HepG2 (cell line): ENCODE measurements around the gene SLC25A19. TPM values are rescaled to one million over a fixed set of nuclear protein-coding genes. Genes with fewer than 3 reads are reported as not detected.
A peak's percentile ranks its signal among the peaks of the same experiment; 100 is the strongest.

Experiments used
- ADNP ChIP-seq: sonication (generic); formaldehyde crosslinking; IDR thresholded peaks from 2 replicates; pipeline ENCODE4 v1.4.0; 2020; ENCODE audit warnings: missing genetic modification reagents
- DNMT1 ChIP-seq: sonication (generic); formaldehyde crosslinking; IDR thresholded peaks from 2 replicates; pipeline ENCODE4 v1.5.1; 2020; ENCODE audit warnings: mild to moderate bottlenecking, missing genetic modification reagents
- MAF1 ChIP-seq: sonication (generic); formaldehyde crosslinking; IDR thresholded peaks from 2 replicates; pipeline ENCODE4 v1.5.0; 2020; ENCODE audit warnings: missing genetic modification reagents, borderline replicate concordance
- NKX3-1 ChIP-seq: sonication (generic); formaldehyde crosslinking; IDR thresholded peaks from 2 replicates; pipeline ENCODE4 v1.5.0; 2020; ENCODE audit warnings: missing genetic modification reagents
- NONO ChIP-seq, 2 experiments: fragments of 450-650 bp in 1 of 2; sonication (generic) in 1 of 2; formaldehyde crosslinking in 1 of 2; IDR thresholded peaks in 1 of 2; conservative IDR thresholded peaks in 1 of 2; 2 replicates each; pipeline versions ENCODE4 v1.6.1 to v1.8.0; 2017 to 2022; ENCODE audit warnings: mild to moderate bottlenecking in 1 of 2, missing genetic modification reagents in 1 of 2, moderate library complexity in 1 of 2
- PAWR ChIP-seq: sonication (generic); formaldehyde crosslinking; IDR thresholded peaks from 2 replicates; pipeline ENCODE4 v1.4.0; 2020; ENCODE audit warnings: missing genetic modification reagents, mild to moderate bottlenecking, borderline replicate concordance
- RARG ChIP-seq: sonication (generic); formaldehyde crosslinking; IDR thresholded peaks from 2 replicates; pipeline ENCODE4 v1.4.0; 2020; ENCODE audit warnings: low read depth, mild to moderate bottlenecking, missing genetic modification reagents
- ZNF224 ChIP-seq: sonication (generic); formaldehyde crosslinking; IDR thresholded peaks from 2 replicates; pipeline ENCODE4 v1.5.0; 2020; ENCODE audit warnings: mild to moderate bottlenecking, missing genetic modification reagents
- ZNF225 ChIP-seq: sonication (generic); formaldehyde crosslinking; IDR thresholded peaks from 2 replicates; pipeline ENCODE4 v1.4.0; 2020; ENCODE audit warnings: mild to moderate bottlenecking, missing genetic modification reagents
- ZNF407 ChIP-seq: sonication (generic); formaldehyde crosslinking; IDR thresholded peaks from one replicate; pipeline ENCODE4 v1.5.1; 2020; ENCODE audit warnings: mild to moderate bottlenecking, missing genetic modification reagents; ENCODE audit errors: not compliant biosample characterization
- ZNF567 ChIP-seq: sonication (generic); formaldehyde crosslinking; IDR thresholded peaks from 2 replicates; pipeline ENCODE4 v1.8.1; 2023; ENCODE audit warnings: mild to moderate bottlenecking, missing genetic modification reagents, borderline replicate concordance
- ZNF605 ChIP-seq: sonication (generic); formaldehyde crosslinking; IDR thresholded peaks from 2 replicates; pipeline ENCODE4 v1.8.0; 2022; ENCODE audit warnings: mild to moderate bottlenecking, missing genetic modification reagents
- polyA plus RNA-seq, 8 experiments: library from polyadenylated mRNA; depleted of rRNA in 3 of 8; stranded (reverse) in 7 of 8; unstranded in 1 of 8; fragments of >200 nt; fragmentation: Illumina TruSeq in 4 of 8; extraction: Trizol in 4 of 8; gene quantifications; 2 replicates each; pipeline versions ENCODE4 v1.2.1 to v1.2.3, GENCODE V29; 2011 to 2016; ENCODE audit warnings: low read depth in 4 of 8, missing spikeins in 1 of 8, mixed read lengths in 1 of 8; ENCODE audit not compliant: insufficient read depth in 1 of 8
- total RNA-seq, 5 experiments: library from RNA; depleted of rRNA; stranded (reverse); fragments of >200 nt; fragmentation: Illumina TruSeq; extraction: Trizol; gene quantifications; 2 replicates each; pipeline ENCODE4 v1.2.3, GENCODE V29; 2016; ENCODE audit warnings: low read depth in 1 of 5

SLC25A19 gene
- total and polyA plus RNA-seq, 2 of the 13 experiments (the other 11 are each of a cell fraction or from before 2014, with no cell fraction given): 24.4 to 41.4 TPM

DNA sequence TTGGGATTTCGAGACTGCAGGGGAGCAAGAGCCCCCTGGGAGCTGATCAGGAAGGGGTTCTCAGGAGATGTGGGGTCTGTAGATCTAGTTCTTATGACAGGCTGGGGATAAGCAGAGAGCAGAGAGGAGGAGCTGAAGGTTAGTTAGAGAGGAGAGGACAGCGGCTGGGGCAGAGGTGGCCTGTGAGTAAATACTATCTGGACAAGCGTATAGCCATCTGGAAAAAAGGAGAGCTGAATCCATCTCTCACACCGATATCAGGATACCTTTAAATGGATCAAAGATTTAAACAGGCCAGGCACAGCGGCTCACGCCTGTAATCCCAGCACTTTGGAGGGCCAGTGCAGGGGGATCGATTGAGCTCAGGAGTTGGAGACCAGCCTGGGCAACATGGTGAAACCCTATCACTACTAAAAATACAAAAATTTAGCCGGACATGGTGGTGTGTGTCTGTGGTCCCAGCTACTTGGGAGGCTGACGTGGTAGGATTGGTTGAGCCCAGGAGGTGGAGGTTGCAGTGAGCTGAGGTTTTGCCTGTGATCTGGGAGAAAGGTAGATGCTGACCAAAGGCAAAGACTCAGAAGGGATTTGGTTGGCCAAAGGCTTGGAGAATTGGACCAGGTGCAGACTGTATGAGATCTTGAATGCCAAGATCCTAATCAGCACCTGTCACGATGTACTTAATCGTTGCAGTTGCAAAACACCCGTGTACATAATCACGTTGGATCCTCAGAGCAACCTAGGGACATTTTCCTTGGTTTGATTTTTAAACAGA lies 18.9 kb upstream of the SLC25A19 start (continued):
- TF ChIP-seq ZNF407 (CRISPR knock-in tag): no peak
- no peak for TF ChIP-seq ADNP (CRISPR knock-in tag)
- no peak for TF ChIP-seq NKX3-1
- TF ChIP-seq MAF1 (CRISPR knock-in tag): no peak; the same call in 1 of the 2 replicates
- TF ChIP-seq ZNF225 (CRISPR knock-in tag): no peak
- TF ChIP-seq DNMT1: no peak
- TF ChIP-seq PAWR (CRISPR knock-in tag): no peak
- TF ChIP-seq ZNF224 (CRISPR knock-in tag): 0 out of 2 replicates have a peak, but pooled peaks have one; percentile 75
- TF ChIP-seq ZNF567: 0 out of 2 replicates have a peak, but pooled peaks have one; percentile 60
- peak; percentile 31; the same call in 1 of the 2 replicates for TF ChIP-seq ZNF605 (CRISPR knock-in tag)
- TF ChIP-seq RARG (CRISPR knock-in tag): no peak
- TF ChIP-seq NONO (IDR thresholded peaks at IDR 0.05): no peak
- TF ChIP-seq NONO (CRISPR knock-in tag; conservative IDR thresholded peaks at IDR 0.05): peak; percentile 11; the same call in 1 of the 2 replicates
